Measurements from ENCODE around the gene TMED8. TPM values are rescaled to one million over a fixed set of nuclear protein-coding genes. Genes with fewer than 3 reads are reported as not detected.

TMED8 gene
- total RNA-seq, 2 donors from 2014 or later: 6.6 to 7.5 TPM

DNA sequence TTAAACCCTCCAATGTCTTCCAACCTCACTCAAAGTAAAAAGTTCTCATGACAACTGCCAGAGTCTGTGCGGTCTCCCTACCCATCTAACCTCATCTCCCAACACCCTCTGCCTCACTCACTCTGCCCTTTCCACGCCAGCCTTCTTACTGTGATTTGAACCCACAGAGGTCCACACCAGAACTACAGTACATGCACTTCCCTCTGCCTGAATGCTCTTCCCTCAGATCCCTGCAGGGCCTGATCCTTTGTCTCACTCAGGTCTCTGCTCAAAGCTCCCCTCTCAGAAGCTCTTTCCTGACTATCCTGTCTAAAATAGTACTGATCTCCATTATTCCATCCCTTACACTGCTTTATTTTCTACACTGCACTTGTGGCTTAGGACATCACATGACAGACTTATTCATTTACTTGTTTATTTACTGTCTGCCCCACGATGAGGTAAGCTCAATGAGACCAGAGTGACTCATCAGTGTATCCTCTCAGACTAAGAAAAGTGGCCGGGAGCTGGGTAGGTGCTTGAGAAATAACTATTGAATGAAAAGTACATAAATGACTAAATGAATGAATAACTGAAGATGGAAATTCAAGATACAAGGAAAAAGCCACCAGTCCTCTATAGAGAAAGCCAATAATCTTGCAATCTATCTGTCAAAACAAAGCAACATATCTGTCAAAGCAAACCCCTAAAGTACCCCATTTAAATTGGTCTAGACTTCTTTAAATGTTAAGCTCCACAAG, 73.3 kb downstream of the TMED8 start:
- H3K27ac ChIP-seq: peak overlapping the region; percentile 32 to 39
- TF ChIP-seq, protein P1, sequence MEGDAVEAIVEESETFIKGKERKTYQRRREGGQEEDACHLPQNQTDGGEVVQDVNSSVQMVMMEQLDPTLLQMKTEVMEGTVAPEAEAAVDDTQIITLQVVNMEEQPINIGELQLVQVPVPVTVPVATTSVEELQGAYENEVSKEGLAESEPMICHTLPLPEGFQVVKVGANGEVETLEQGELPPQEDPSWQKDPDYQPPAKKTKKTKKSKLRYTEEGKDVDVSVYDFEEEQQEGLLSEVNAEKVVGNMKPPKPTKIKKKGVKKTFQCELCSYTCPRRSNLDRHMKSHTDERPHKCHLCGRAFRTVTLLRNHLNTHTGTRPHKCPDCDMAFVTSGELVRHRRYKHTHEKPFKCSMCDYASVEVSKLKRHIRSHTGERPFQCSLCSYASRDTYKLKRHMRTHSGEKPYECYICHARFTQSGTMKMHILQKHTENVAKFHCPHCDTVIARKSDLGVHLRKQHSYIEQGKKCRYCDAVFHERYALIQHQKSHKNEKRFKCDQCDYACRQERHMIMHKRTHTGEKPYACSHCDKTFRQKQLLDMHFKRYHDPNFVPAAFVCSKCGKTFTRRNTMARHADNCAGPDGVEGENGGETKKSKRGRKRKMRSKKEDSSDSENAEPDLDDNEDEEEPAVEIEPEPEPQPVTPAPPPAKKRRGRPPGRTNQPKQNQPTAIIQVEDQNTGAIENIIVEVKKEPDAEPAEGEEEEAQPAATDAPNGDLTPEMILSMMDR (IDR thresholded peaks at IDR 0.05): no peak
- DNase-seq (ENCODE audit: low spot score): peak; percentile 69
- no peaks in the 10 kb centered on the region for H3K9me3 ChIP-seq
- peaks cover 0 to 17% of the 10 kb centered on the region in 2 donors for H3K4me1 ChIP-seq
- no peak overlapping the region for H3K4me3 ChIP-seq
- H3K36me3 ChIP-seq: peaks cover 7% of the 10 kb centered on the region
- H3K27me3 ChIP-seq: no peaks in the 10 kb centered on the region

GRCh38 chr14:77302926-77303325, 74.0 kb downstream of the TMED8 start:
- no peak for DNase-seq (ENCODE audit: low spot score)
- TF ChIP-seq, protein P1 (IDR thresholded peaks at IDR 0.05): no peak
- H3K4me1 ChIP-seq: peaks cover 0 to 17% of the 10 kb centered on the region in 2 donors
- no peak overlapping the region for H3K4me3 ChIP-seq
- no peaks in the 10 kb centered on the region for H3K9me3 ChIP-seq
- H3K36me3 ChIP-seq: peaks cover 13% of the 10 kb centered on the region
- no peaks in the 10 kb centered on the region for H3K27me3 ChIP-seq
- H3K27ac ChIP-seq: peak overlapping the region in 1 of 2 donors; percentile 32

DNA sequence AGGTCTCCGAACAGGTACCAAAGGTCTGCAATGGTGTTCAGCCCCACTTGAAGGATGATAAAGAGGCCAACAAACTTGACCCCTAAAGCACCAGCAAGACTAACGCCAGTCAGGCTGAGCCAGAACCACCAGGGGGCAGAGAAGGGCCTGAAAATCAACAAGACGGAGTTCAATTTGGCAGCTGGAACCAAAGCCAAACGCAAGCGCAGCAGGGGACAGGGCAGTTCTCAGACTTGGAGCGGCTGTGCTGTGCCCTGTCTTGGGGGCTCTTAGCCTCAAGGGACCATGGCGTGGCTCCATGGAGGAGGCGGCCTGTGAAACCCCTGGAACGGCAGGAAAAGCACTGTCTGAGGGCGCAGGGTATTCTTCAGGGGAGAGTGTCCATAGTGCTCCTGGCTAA, 75.8 kb downstream of the TMED8 start:
- Histone ChIP-seq H3K4me1 (peaks cover 0 to 8% of the 10 kb centered on the region in 2 donors), H3K27me3 (no peaks in the 10 kb centered on the region), H3K27ac (no peak overlapping the region), H3K9me3 (no peaks in the 10 kb centered on the region), H3K36me3 (peaks cover 20% of the 10 kb centered on the region), H3K4me3 (no peak overlapping the region)
- TF ChIP-seq, protein P1 (IDR thresholded peaks at IDR 0.05): peak; percentile 49 to 78
- DNase-seq (ENCODE audit: low spot score): peak; percentile 78

GRCh38 chr14:77299771-77300170, 77.1 kb downstream of the TMED8 start:
- H3K36me3 ChIP-seq: peaks cover 26% of the 10 kb centered on the region
- H3K27ac ChIP-seq: no peak overlapping the region
- no peaks in the 10 kb centered on the region for H3K27me3 ChIP-seq
- DNase-seq (ENCODE audit: low spot score): no peak
- TF ChIP-seq, protein P1 (IDR thresholded peaks at IDR 0.05): no peak
- no peak overlapping the region for H3K4me3 ChIP-seq
- H3K9me3 ChIP-seq: no peaks in the 10 kb centered on the region
- peaks cover 0 to 8% of the 10 kb centered on the region in 2 donors for H3K4me1 ChIP-seq

DNA sequence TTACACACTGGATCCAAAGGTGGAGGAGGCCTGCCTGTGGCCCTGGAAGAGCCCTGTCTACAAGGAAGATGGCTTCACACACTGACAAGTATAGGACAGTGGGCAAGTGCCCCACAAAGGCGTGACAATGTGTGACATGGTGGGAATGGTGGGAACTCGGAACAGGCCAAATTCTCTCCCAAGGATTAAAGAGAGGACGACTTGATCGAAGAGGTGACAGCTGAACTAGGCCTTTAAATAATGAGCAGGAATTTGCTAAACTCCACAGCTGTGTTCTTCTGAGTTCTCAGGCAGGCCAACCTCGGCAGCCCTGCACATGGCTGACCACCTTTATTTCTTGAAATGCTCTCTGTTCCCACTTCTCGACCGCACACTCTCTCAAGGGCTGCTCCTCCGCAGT, 80.0 kb downstream of the TMED8 start:
- Histone ChIP-seq H3K27me3 (no peaks in the 10 kb centered on the region), H3K36me3 (peaks cover 22% of the 10 kb centered on the region), H3K27ac (no peak overlapping the region), H3K9me3 (no peaks in the 10 kb centered on the region), H3K4me1 (peaks cover 0 to 3% of the 10 kb centered on the region in 2 donors), H3K4me3 (no peak overlapping the region)
- TF ChIP-seq, protein P1 (IDR thresholded peaks at IDR 0.05): no peak
- no peak for DNase-seq (ENCODE audit: low spot score)

Measured in right atrium auricular region (tissue), 2 donors.